ENCODE measurements around the gene SDHAF2. TPM values are rescaled to one million over a fixed set of nuclear protein-coding genes. Genes with fewer than 3 reads are reported as not detected.

Gene SDHAF2
- total and polyA plus RNA-seq, 9 of the 15 experiments (the other 6 are each of a cell fraction or from before 2014, with no cell fraction given) = 21.2 to 144 (median 40.4) TPM

DNA sequence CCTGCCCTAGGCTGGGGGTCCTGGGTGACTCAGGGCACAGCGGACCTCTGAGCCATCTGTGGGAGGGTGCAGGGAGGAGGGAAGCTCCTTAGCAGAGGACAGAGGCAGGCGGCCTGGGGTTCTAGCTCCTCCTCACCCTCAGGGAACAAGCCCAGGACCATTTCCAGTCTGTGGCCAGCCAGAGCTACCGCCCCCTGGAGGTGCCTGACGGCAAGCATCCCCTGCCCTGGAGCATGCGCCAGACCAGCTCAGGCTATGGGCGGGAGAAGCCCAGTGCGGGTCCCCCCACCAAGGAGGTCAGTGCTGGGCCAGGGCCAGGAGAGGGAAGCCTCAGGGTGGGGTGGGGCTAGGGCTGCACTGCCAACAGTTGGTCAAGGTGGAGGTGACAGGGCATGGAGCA lies 52.6 kb downstream of the SDHAF2 start (continued):
- TF ChIP-seq, protein P1, sequence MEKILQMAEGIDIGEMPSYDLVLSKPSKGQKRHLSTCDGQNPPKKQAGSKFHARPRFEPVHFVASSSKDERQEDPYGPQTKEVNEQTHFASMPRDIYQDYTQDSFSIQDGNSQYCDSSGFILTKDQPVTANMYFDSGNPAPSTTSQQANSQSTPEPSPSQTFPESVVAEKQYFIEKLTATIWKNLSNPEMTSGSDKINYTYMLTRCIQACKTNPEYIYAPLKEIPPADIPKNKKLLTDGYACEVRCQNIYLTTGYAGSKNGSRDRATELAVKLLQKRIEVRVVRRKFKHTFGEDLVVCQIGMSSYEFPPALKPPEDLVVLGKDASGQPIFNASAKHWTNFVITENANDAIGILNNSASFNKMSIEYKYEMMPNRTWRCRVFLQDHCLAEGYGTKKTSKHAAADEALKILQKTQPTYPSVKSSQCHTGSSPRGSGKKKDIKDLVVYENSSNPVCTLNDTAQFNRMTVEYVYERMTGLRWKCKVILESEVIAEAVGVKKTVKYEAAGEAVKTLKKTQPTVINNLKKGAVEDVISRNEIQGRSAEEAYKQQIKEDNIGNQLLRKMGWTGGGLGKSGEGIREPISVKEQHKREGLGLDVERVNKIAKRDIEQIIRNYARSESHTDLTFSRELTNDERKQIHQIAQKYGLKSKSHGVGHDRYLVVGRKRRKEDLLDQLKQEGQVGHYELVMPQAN (IDR thresholded peaks at IDR 0.05; ENCODE audit: borderline replicate concordance) = no peak
- TF ChIP-seq MEIS2 (IDR thresholded peaks at IDR 0.05; ENCODE audit: partially characterized antibody) (peak; percentile 22), SIN3B (IDR thresholded peaks at IDR 0.05; ENCODE audit: low read depth) (no peak), GABPB2 (CRISPR knock-in tag; conservative IDR thresholded peaks at IDR 0.05) (no peak), NFE2 (IDR thresholded peaks at IDR 0.05; ENCODE audit: low read depth) (no peak), EWSR1 (IDR thresholded peaks at IDR 0.05; ENCODE audit: borderline replicate concordance, low read depth, partially characterized antibody) (no peak), BHLHE40 (IDR thresholded peaks at IDR 0.05; ENCODE audit: low read length) (0 out of 2 replicates have a peak, but pooled peaks have one; percentile 10), ADNP (tag; IDR thresholded peaks at IDR 0.05) (no peak), SMC3 (conservative IDR thresholded peaks at IDR 0.05; ENCODE audit: insufficient read depth, low read depth, low read length) (0 out of 2 replicates have a peak, but pooled peaks have one; percentile 17), CBX8 (IDR thresholded peaks at IDR 0.05; ENCODE audit: borderline replicate concordance, extremely low read depth, low read depth, low read length, poor library complexity, severe bottlenecking) (no peak), RAD21 (CRISPR knock-in tag; conservative IDR thresholded peaks at IDR 0.05 in 1 of 2, IDR thresholded peaks at IDR 0.05 in 1 of 2) (peak in 1 of 2 experiments; percentile 24; a peak in 1 of 4 replicates)
- TF ChIP-seq, protein P2, sequence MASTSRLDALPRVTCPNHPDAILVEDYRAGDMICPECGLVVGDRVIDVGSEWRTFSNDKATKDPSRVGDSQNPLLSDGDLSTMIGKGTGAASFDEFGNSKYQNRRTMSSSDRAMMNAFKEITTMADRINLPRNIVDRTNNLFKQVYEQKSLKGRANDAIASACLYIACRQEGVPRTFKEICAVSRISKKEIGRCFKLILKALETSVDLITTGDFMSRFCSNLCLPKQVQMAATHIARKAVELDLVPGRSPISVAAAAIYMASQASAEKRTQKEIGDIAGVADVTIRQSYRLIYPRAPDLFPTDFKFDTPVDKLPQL (IDR thresholded peaks at IDR 0.05; ENCODE audit: extremely low read depth, insufficient read length) = no peak
- TF ChIP-seq, protein P3, sequence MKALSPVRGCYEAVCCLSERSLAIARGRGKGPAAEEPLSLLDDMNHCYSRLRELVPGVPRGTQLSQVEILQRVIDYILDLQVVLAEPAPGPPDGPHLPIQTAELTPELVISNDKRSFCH (CRISPR knock-in tag; IDR thresholded peaks at IDR 0.05) = no peak
- TF ChIP-seq, protein P3 (tag; IDR thresholded peaks at IDR 0.05) = no peak
- TF ChIP-seq, protein P4, sequence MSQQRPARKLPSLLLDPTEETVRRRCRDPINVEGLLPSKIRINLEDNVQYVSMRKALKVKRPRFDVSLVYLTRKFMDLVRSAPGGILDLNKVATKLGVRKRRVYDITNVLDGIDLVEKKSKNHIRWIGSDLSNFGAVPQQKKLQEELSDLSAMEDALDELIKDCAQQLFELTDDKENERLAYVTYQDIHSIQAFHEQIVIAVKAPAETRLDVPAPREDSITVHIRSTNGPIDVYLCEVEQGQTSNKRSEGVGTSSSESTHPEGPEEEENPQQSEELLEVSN (IDR thresholded peaks at IDR 0.05; ENCODE audit: borderline replicate concordance in 1 of 2, extremely low read depth in 1 of 2, insufficient read depth in 1 of 2, insufficient read length in 1 of 2, low read depth in 1 of 2, low read length in 1 of 2, poor library complexity in 1 of 2, severe bottlenecking in 1 of 2) = peak in 1 of 2 experiments; percentile 37
